GM12875 (cell line): Measurements from ENCODE around the gene TBC1D22A.

ENCODE experiments used
- H3K4me3 ChIP-seq: one replicate; pipeline ENCODE4 v1.5.1; 2011; ENCODE audit warnings: low read depth, low read length, control low read depth
- CTCF ChIP-seq: IDR thresholded peaks from 2 replicates; pipeline ENCODE4 v1.5.1; 2011; ENCODE audit warnings: low read depth, mild to moderate bottlenecking, control low read depth, inconsistent platforms, low read length, moderate library complexity, borderline replicate concordance; ENCODE audit not compliant: insufficient read depth

Gene TBC1D22A

GRCh38 chr22:46744581-46744980 lies 17.9 kb upstream of the TBC1D22A start:
- TF ChIP-seq CTCF = no peak
- H3K4me3 ChIP-seq = no peak overlapping the region

GRCh38 chr22:46746192-46746591 lies 16.3 kb upstream of the TBC1D22A start:
- no peak overlapping the region for H3K4me3 ChIP-seq
- TF ChIP-seq CTCF = no peak

- no peak for TF ChIP-seq CTCF
- H3K4me3 ChIP-seq = no peak overlapping the region
These were observed 15.8 kb upstream of the TBC1D22A start for GRCh38 chr22:46746620-46747019.

- no peak overlapping the region for H3K4me3 ChIP-seq
- TF ChIP-seq CTCF = no peak
These were observed 14.8 kb upstream of the TBC1D22A start for GRCh38 chr22:46747646-46748045.

- TF ChIP-seq CTCF = no peak
- H3K4me3 ChIP-seq = no peak overlapping the region
These were observed 14.1 kb upstream of the TBC1D22A start for GRCh38 chr22:46748206-46748907.

GRCh38 chr22:46748908-46749675 lies 13.4 kb upstream of the TBC1D22A start:
- H3K4me3 ChIP-seq = no peak overlapping the region

More at GRCh38 chr22:46748908-46749675, 13.4 kb upstream of the TBC1D22A start:
- TF ChIP-seq CTCF = no peak
